ENCODE results near the gene OXSR1.
"Not testable (repeated sequence)": the region's sequence is repeated elsewhere in the genome, so short reads cannot be mapped to it uniquely, and the experiment has no call there.

OXSR1 gene

DNA sequence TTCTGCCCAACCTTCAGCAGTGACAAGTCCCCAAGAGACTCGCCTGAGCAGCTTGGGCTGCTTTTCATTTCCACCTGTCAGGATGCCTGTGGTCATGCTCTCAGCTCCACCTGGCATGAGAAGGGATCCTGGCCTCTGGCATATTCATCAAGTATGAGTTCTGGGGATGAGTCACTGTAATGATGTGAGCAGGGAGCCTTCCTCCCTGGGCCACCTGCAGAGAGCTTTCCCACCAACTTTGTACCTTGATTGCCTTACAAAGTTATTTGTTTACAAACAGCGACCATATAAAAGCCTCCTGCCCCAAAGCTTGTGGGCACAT lies 23.4 kb upstream of the OXSR1 start:
- no peak for DNase-seq (ENCODE audit: low read depth, low spot score)

DNA sequence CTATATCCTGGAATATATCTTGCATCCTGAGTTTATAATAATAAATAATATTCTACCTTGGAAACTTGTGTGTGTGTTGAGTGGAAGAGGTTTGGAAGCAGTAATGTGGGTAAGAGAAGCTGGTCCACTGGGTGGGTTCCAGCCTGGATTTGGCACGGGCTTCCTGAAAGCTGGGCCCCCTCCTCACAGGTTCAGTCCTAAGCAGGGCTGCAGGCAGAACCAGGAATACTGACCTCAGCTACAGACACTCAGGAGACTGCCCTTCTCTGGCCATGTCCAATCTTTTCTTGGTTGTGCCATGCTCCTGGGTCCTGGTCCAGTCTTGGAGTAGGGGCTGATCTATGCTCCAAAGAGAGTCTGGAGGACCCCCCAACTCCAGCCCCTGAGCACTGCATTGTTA lies 22.4 kb upstream of the OXSR1 start:
- no peak for DNase-seq (ENCODE audit: low read depth, low spot score)

DNA sequence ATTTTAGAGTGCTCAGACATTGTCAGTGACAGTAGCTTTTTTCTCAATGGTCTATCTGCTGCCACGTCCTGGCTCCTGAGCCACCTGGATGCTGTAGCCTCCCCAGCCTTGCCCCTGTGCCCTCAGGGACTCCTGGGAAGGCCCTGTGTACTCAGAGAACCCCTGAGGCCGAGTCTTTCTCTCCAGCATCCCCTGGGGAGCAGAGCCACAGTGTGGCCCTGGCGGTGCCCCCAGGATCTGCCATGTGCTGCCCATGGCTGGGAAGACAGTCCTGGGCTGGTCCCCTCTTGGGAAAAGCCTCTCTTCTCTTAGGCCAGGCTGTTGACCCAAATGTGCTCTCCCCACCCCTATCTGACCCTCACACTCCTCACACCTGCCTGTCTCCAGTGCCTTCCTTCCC lies 21.8 kb upstream of the OXSR1 start:
- no peak for DNase-seq (ENCODE audit: low read depth, low spot score)

GRCh38 chr3:38146504-38146903 lies 18.8 kb upstream of the OXSR1 start:
- no peak for DNase-seq (ENCODE audit: low read depth, low spot score)

DNA sequence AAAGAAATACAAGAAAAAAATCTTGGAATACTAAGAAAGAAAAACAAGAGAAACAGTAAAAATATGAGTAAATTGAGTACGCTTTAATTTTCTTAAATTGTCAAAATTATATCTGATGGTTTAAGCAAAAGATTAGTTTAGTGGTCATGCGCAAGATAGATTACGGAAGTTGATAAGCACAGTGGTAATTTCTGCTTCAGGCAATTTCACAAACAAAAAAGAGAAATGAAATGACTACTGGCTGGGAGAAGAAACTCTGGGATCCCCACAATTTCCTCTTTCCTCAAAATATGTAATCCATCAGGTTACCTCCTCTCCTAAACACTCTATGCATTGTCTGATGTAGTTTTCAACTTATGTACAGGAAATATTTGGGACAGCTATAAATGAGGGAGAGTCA lies 17.9 kb upstream of the OXSR1 start:
- DNase-seq (ENCODE audit: low read depth, low spot score): no peak

DNA sequence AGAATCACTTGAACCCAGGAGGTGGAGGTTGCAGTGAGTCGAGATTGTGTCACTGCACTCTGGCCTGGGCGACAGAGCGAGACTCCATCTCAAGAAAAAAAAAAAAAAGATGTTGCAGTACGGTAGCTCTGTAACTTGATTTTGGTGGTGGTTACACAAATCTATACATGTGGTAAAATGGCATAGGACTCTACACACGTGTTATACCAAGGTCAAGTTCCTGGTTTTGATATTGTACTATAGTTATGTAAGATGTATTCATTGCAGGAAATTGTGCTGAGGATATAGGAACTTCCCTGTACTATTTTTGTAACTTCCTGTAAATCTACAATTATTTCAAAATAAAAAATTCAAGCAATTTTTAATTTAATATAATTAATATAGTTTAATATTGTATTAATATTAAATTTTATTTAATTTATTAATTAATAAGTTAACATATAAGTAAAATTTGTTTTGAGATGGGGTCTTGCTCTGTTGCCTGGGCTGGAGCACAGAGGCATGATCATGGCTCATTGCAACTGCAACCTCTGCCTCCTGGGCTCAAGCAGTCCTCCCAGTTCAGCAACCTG lies 16.9 kb upstream of the OXSR1 start:
- DNase-seq (ENCODE audit: low read depth, low spot score): no peak

DNA sequence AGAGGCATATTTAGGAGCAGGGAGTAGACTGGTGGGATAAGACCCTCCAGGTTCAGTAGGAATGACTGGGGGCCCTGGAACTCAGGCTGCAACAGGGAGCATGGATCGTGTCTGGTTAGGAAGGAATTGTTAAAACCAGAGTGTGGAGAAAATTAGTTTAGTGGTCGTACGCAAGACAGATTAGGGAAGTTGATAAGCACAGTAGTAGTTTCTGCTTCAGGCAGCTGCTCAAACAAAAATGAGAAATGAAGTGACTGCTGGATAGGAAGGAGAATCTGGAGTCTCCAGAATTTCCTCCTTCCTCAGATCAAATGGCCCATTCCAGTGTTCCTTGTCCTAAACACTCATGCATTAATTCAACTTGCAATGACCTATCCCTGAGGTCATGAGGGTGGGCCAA lies 15.6 kb upstream of the OXSR1 start:
- no peak for DNase-seq (ENCODE audit: low read depth, low spot score)

- DNase-seq (ENCODE audit: low read depth, low spot score): no peak
Measured at GRCh38 chr3:38150780-38151528, 14.4 kb upstream of the OXSR1 start.

- DNase-seq (ENCODE audit: low read depth, low spot score): no peak
Measured at GRCh38 chr3:38151667-38152265, 13.6 kb upstream of the OXSR1 start.

GRCh38 chr3:38152609-38153008 lies 12.7 kb upstream of the OXSR1 start:
- DNase-seq (ENCODE audit: low read depth, low spot score): no peak

GRCh38 chr3:38153221-38153620 lies 12.1 kb upstream of the OXSR1 start:
- DNase-seq (ENCODE audit: low read depth, low spot score): no peak

GRCh38 chr3:38154033-38154494 lies 11.3 kb upstream of the OXSR1 start:
- DNase-seq (ENCODE audit: low read depth, low spot score): no peak

DNA sequence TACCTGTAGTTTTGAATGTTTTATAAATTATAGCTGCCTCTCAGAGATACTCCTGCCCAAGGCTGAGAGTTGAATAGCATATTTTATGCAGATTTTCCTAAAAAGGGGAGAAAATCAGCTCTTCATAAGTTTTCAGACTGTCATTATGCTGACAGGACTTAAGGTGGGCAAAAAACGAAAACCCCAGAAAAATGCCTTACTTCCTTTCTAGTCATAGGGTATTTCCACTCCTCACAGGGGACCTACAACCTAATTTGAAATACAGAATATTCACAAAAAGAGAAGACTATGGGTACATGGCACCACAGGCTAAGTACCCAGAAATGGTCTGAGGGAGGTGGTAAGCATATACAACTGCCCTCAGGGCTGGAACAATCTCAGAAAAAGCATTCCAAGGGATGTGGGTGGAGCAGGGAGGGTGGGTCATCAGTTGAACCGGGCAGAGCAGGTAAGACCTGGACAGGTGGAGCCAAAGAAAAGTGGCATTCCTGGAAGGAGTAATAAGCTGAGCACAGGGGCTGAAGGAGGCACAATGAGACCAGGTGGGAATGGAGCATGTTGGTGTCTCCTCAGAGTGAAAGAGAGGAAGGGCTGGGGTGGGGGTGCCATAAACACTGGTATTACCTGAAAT lies 10.6 kb upstream of the OXSR1 start:
- no peak for DNase-seq (ENCODE audit: low read depth, low spot score)

DNA sequence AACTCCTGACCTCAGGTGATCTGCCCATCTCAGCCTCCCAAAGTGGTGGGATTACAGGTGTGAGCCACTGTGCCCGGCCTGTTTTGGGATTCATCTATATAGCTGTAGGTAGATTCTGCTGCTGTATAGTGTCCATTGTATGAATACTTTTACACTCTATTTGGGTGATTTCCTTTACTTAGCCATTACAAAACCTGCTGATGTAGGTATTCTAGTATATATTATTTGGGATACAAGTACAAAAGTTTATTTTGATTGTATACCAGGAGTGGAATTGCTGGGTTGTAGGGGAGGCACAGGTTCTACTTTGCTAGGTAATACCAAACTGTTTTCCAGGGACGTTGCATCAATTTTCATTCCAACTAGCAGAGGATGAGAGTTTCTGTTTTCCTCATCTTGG lies 9.5 kb upstream of the OXSR1 start:
- DNase-seq (ENCODE audit: low read depth, low spot score): no peak

DNA sequence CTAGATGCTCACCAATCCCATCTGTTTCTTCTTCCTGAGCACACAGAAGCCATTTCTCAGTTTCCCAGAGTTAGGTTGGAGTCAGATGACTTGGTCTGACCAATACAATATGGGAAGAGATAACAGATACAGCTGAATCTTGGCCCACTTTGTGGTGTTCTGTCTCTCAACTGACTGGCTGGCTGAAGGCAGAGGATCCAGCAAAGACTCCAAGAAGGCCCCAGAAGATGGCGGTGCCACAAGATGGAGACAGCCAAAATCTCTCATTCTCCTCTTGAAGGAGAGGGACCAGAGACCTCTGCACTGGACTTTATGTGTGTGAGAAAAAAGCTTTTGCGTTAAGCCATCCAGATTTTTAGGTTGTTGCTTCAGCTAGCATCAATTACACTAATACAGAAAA lies 8.2 kb upstream of the OXSR1 start:
- no peak for DNase-seq (ENCODE audit: low read depth, low spot score)

DNA sequence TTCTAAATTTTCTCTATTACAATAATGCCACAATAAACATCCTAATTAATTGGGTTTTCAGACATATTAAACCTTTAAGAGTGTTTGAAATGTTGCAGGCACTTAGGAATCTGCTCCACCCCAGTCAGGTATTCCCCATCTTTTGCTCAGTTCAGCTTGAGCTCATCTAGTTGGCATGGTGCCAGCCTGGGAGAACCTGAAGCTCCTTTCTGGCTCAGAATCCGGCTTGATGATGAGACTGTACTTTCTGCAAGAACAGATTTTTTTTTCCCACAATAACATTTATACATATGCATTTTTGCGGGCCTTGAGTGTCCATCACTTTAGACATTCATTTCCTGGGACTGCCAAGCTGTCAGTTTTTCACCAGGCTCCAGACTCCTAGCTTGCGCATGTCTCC lies 7.7 kb upstream of the OXSR1 start:
- no peak for DNase-seq (ENCODE audit: low read depth, low spot score)

GRCh38 chr3:38158472-38158871 lies 6.9 kb upstream of the OXSR1 start:
- DNase-seq (ENCODE audit: low read depth, low spot score): no peak

DNA sequence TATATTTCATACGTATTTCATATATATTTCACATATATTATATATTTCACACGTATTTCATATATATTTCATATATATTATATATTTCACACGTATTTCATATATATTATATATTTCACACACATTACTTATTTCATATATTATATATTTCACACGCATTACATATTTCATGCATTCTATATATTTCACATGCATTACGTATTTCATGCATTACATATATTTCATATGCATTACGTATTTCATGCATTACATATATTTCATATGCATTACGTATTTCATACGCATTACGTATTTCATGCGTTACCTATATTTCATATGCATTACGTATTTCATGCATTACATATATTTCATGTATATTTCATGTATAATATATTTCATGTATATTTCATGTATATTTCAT lies 4.6 kb upstream of the OXSR1 start:
- DNase-seq (ENCODE audit: low read depth, low spot score): not testable (repeated sequence)

- DNase-seq (ENCODE audit: low read depth, low spot score): no peak
Measured at GRCh38 chr3:38163117-38163840, 2.1 kb upstream of the OXSR1 start.

- DNase-seq (ENCODE audit: low read depth, low spot score): no peak
Measured at GRCh38 chr3:38163841-38164642, 1.3 kb upstream of the OXSR1 start.

DNA sequence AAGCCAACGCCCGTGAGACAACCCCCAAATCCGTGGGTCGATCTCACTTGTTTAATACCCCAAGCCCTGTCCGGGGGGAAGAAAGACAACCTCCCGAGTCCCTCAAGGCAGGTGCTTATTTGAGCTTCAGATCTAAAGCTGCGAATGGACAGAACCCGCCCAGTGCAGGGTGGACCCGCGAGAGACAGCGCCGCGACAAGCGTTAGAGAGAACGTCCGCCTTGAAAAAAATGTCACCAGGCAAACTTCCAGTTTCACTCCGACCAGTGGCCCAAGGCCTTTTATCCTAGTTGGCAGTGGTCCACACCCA lies 740 bp upstream of the OXSR1 start:
- no peak for DNase-seq (ENCODE audit: low read depth, low spot score)
